H9 (cell line): ENCODE measurements around the gene PPP2R5B. TPM values are rescaled to one million over a fixed set of nuclear protein-coding genes. Genes with fewer than 3 reads are reported as not detected.

ENCODE experiments used
- DNase-seq: peaks from one replicate; pipeline ENCODE4 v3.0.0-alpha.2; 2017
- H2AFZ ChIP-seq: one replicate; pipeline ENCODE4 v1.6.1; 2013; ENCODE audit warnings: mild to moderate bottlenecking, low read length, control low read depth, moderate library complexity
- H2AK5ac ChIP-seq: 2 replicates; pipeline ENCODE4 v1.6.1; 2013; ENCODE audit warnings: low read length, control low read depth, mixed read lengths; ENCODE audit not compliant: insufficient read length
- H2BK120ac ChIP-seq: one replicate; pipeline ENCODE4 v1.6.1; 2013; ENCODE audit warnings: low read depth, mild to moderate bottlenecking, low read length, control low read depth, inconsistent platforms; ENCODE audit not compliant: poor library complexity, severe bottlenecking
- H2BK12ac ChIP-seq: 2 replicates; pipeline ENCODE4 v1.6.1; 2013; ENCODE audit warnings: low read length, control low read depth, mixed read lengths, low read depth; ENCODE audit not compliant: insufficient read length
- H2BK15ac ChIP-seq: 2 replicates; pipeline ENCODE4 v1.6.1; 2013; ENCODE audit warnings: low read depth, low read length, control low read depth
- H2BK20ac ChIP-seq: one replicate; pipeline ENCODE4 v1.6.1; 2013; ENCODE audit warnings: low read depth, mild to moderate bottlenecking, low read length, control low read depth, inconsistent platforms; ENCODE audit not compliant: poor library complexity, severe bottlenecking
- H2BK5ac ChIP-seq: 2 replicates; pipeline ENCODE4 v1.6.1; 2013; ENCODE audit warnings: low read length, control low read depth, mixed read lengths; ENCODE audit not compliant: insufficient read length
- H3K14ac ChIP-seq: 2 replicates; pipeline ENCODE4 v1.6.1; 2013; ENCODE audit warnings: low read length, control low read depth; ENCODE audit not compliant: insufficient read depth
- H3K18ac ChIP-seq: 2 replicates; pipeline ENCODE4 v1.6.1; 2013; ENCODE audit warnings: low read depth, mild to moderate bottlenecking, mixed read lengths, low read length, control low read depth; ENCODE audit not compliant: insufficient read length
- H3K23ac ChIP-seq: 2 replicates; pipeline ENCODE4 v1.6.1; 2013; ENCODE audit warnings: low read length, control low read depth, mixed read lengths, low read depth; ENCODE audit not compliant: insufficient read length
- H3K23me2 ChIP-seq: 2 replicates; pipeline ENCODE4 v1.6.1; 2013; ENCODE audit warnings: low read depth, mild to moderate bottlenecking, mixed read lengths, low read length, control low read depth; ENCODE audit not compliant: insufficient read length, poor library complexity, severe bottlenecking
- H3K27ac ChIP-seq: 2 replicates; pipeline ENCODE4 v1.5.1; 2013; ENCODE audit warnings: low read length, control low read depth, mixed read lengths, low read depth; ENCODE audit not compliant: insufficient read length
- H3K27me3 ChIP-seq: 2 replicates; pipeline ENCODE4 v1.6.1; 2013; ENCODE audit warnings: low read length, control low read depth, inconsistent platforms; ENCODE audit not compliant: insufficient read depth
- H3K4ac ChIP-seq: 2 replicates; pipeline ENCODE4 v1.6.1; 2013; ENCODE audit warnings: low read depth, mild to moderate bottlenecking, control low read depth, inconsistent platforms, low read length, moderate library complexity
- H3K4me1 ChIP-seq: 2 replicates; pipeline ENCODE4 v1.6.1; 2013; ENCODE audit warnings: low read length, control low read depth, inconsistent platforms; ENCODE audit not compliant: insufficient read depth
- H3K4me2 ChIP-seq: 2 replicates; pipeline ENCODE4 v1.6.1; 2013; ENCODE audit warnings: low read length, control low read depth, mixed read lengths; ENCODE audit not compliant: insufficient read length, insufficient read depth
- H3K56ac ChIP-seq: 2 replicates; pipeline ENCODE4 v1.6.1; 2013; ENCODE audit warnings: low read depth, mild to moderate bottlenecking, mixed read lengths, low read length, control low read depth; ENCODE audit not compliant: insufficient read length
- H3K79me1 ChIP-seq: 2 replicates; pipeline ENCODE4 v1.6.1; 2013; ENCODE audit warnings: low read depth, mild to moderate bottlenecking, moderate library complexity, low read length, control low read depth, inconsistent platforms; ENCODE audit not compliant: insufficient read depth, poor library complexity, severe bottlenecking
- H3K79me2 ChIP-seq: 2 replicates; pipeline ENCODE4 v1.6.1; 2013; ENCODE audit warnings: low read length, control low read depth, inconsistent platforms; ENCODE audit not compliant: insufficient read depth
- H3K9ac ChIP-seq: 2 replicates; pipeline ENCODE4 v1.6.1; 2013; ENCODE audit warnings: low read length, control low read depth, mixed read lengths; ENCODE audit not compliant: insufficient read length; ENCODE audit errors: extremely low read depth
- H3K9me3 ChIP-seq: one replicate; pipeline ENCODE4 v1.6.1; 2013; ENCODE audit warnings: low read depth, low read length, inconsistent platforms; ENCODE audit not compliant: control insufficient read depth
- H3T11ph ChIP-seq: one replicate; pipeline ENCODE4 v1.6.1; 2013; ENCODE audit warnings: mild to moderate bottlenecking, low read length, control low read depth, inconsistent platforms
- H4K20me1 ChIP-seq: one replicate; pipeline ENCODE4 v1.6.1; 2013; ENCODE audit not compliant: control insufficient read depth, insufficient read length, insufficient read depth
- H4K5ac ChIP-seq: 2 replicates; pipeline ENCODE4 v1.6.1; 2013; ENCODE audit warnings: low read depth, mild to moderate bottlenecking, mixed read lengths, low read length, control low read depth; ENCODE audit not compliant: insufficient read length
- H4K8ac ChIP-seq: replicated peaks from 2 replicates; pipeline ENCODE4 v1.6.1; 2013; ENCODE audit warnings: low read length, control low read depth, mixed read lengths, low read depth; ENCODE audit not compliant: insufficient read length
- H4K91ac ChIP-seq: 2 replicates; pipeline ENCODE4 v1.6.1; 2013; ENCODE audit warnings: low read depth, mild to moderate bottlenecking, moderate library complexity, mixed read lengths, low read length, control low read depth; ENCODE audit not compliant: insufficient read length
- H3K27ac Mint-ChIP-seq, 3 experiments: 2 replicates in 2 of 3; 3 replicates in 1 of 3; pipeline ENCODE4 v1.8.0; 2020 to 2021; ENCODE audit warnings: mixed read lengths in 3 of 3, mild to moderate bottlenecking in 1 of 3, moderate library complexity in 1 of 3
- H3K27me3 Mint-ChIP-seq: 2 replicates; pipeline ENCODE4 v1.8.0; 2021; ENCODE audit warnings: low read depth, mild to moderate bottlenecking, moderate library complexity, mixed read lengths
- H3K36me3 Mint-ChIP-seq, 3 experiments: 2 replicates in 2 of 3; 3 replicates in 1 of 3; pipeline ENCODE4 v1.8.0; 2020 to 2021; ENCODE audit warnings: low read depth in 3 of 3, mixed read lengths in 3 of 3; ENCODE audit not compliant: insufficient read depth in 1 of 3
- H3K4me1 Mint-ChIP-seq, 2 experiments: 2 replicates each; pipeline ENCODE4 v1.8.0; 2020; ENCODE audit warnings: mixed read lengths in 2 of 2
- H3K4me3 Mint-ChIP-seq, 2 experiments: 2 replicates in 1 of 2; 3 replicates in 1 of 2; pipeline ENCODE4 v1.8.0; 2020 to 2021; ENCODE audit warnings: mild to moderate bottlenecking in 2 of 2, mixed read lengths in 2 of 2, moderate library complexity in 1 of 2
- H3K9me3 Mint-ChIP-seq, 2 experiments: 2 replicates in 1 of 2; 3 replicates in 1 of 2; pipeline ENCODE4 v1.8.0; 2020; ENCODE audit warnings: mild to moderate bottlenecking in 2 of 2, mixed read lengths in 2 of 2, moderate library complexity in 1 of 2
- WGBS: extraction: QIAGEN DNeasy Blood & Tissue Kit; methylation state at CpG from one replicate; pipeline ENCODE4 v1.1.7; 2013; ENCODE audit warnings: missing lambda C conversion rate, low lambda C conversion rate, mixed read lengths; ENCODE audit not compliant: insufficient read length; ENCODE audit errors: extremely low coverage; 5-methylcytosine and 5-hydroxymethylcytosine counted together
- total RNA-seq: library from RNA; stranded (reverse); gene quantifications from 2 replicates; pipeline ENCODE4 v1.2.1, GENCODE V29; 2021
- TF ChIP-seq, protein P1 (sequence below): fragments of 200-600 bp; sonication (generic); conservative IDR thresholded peaks from 3 replicates; pipeline ENCODE4 v1.8.0; 2021; ENCODE audit warnings: antibody characterized with exemption, mild to moderate bottlenecking

PPP2R5B gene
- total RNA-seq, 1 experiment from 2014 or later, result 6.3 TPM

DNA sequence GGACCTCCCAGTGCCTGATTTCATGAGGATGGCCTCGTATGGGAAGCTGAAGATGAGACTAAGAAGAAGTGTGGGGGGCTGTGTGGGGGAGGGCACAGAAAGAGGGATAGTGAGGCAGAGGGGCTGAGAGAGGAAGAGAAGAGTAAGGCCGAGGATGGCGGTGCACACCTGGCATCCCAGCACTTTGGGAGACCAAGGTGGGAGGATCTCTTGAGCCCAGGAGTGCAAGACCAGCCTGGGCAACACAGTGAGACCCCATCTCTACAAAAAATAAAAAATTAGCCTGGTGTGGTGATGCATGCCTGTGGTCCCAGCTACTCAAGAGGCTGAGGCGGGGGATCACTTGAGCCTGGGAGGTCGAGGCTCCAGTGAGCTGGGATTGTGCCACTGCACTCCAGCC, 32.6 kb upstream of the PPP2R5B start:
- H3K4ac ChIP-seq, result no peak overlapping the region
- no CpG with 5 or more reads among the region's 5 CpGs for WGBS
- no peak overlapping the region for H3K4me2 ChIP-seq
- no peak overlapping the region for H4K8ac ChIP-seq
- no peak overlapping the region for H3K56ac ChIP-seq
- H4K91ac ChIP-seq, result no peak overlapping the region
- no peak overlapping the region for H2BK120ac ChIP-seq
- H3K79me2 ChIP-seq, result no peaks in the 10 kb centered on the region
- H3K14ac ChIP-seq, result no peak overlapping the region; the same call in 1 of the 2 replicates
- peaks cover 0 to 6% (median 0%) of the 10 kb centered on the region in 3 experiments; a peak in 2 of 7 replicates for H3K36me3 Mint-ChIP-seq
- H2BK15ac ChIP-seq, result no peak overlapping the region
- H3K4me1 Mint-ChIP-seq, result peaks cover 12 to 26% of the 10 kb centered on the region in 2 experiments
- H3K9me3 Mint-ChIP-seq, result no peaks in the 10 kb centered on the region; a peak in 1 of 5 replicates
- H3K23ac ChIP-seq, result no peak overlapping the region
- no peak overlapping the region for H3K27ac ChIP-seq
- no peaks in the 10 kb centered on the region for H3K9me3 ChIP-seq
- no peak overlapping the region for H3T11ph ChIP-seq
- DNase-seq, result no peak
- peaks cover 4% of the 10 kb centered on the region for H3K23me2 ChIP-seq
- H3K9ac ChIP-seq, result no peak overlapping the region
- no peaks in the 10 kb centered on the region for H3K27me3 ChIP-seq
- H3K18ac ChIP-seq, result no peak overlapping the region
- H3K4me3 Mint-ChIP-seq, result 0 out of 5 replicates have a peak overlapping the region, but pooled peaks of 1 of the 2 experiments have one; percentile 15
- H3K4me1 ChIP-seq, result no peaks in the 10 kb centered on the region; the same call in 1 of the 2 replicates
- no peak overlapping the region for H2BK5ac ChIP-seq
- H2AFZ ChIP-seq, result no peak overlapping the region
- H3K27ac Mint-ChIP-seq, result peak overlapping the region in 1 of 3 experiments; percentile 89; a peak in 2 of 7 replicates
- H4K5ac ChIP-seq, result no peak overlapping the region
- H2BK20ac ChIP-seq, result no peak overlapping the region
- H2BK12ac ChIP-seq, result no peak overlapping the region
- no peaks in the 10 kb centered on the region for H3K27me3 Mint-ChIP-seq
- no peaks in the 10 kb centered on the region for H3K79me1 ChIP-seq
- TF ChIP-seq, protein P1, sequence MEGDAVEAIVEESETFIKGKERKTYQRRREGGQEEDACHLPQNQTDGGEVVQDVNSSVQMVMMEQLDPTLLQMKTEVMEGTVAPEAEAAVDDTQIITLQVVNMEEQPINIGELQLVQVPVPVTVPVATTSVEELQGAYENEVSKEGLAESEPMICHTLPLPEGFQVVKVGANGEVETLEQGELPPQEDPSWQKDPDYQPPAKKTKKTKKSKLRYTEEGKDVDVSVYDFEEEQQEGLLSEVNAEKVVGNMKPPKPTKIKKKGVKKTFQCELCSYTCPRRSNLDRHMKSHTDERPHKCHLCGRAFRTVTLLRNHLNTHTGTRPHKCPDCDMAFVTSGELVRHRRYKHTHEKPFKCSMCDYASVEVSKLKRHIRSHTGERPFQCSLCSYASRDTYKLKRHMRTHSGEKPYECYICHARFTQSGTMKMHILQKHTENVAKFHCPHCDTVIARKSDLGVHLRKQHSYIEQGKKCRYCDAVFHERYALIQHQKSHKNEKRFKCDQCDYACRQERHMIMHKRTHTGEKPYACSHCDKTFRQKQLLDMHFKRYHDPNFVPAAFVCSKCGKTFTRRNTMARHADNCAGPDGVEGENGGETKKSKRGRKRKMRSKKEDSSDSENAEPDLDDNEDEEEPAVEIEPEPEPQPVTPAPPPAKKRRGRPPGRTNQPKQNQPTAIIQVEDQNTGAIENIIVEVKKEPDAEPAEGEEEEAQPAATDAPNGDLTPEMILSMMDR, result no peak
- H2AK5ac ChIP-seq, result no peak overlapping the region
- peaks cover 2% of the 10 kb centered on the region for H4K20me1 ChIP-seq
